ENCODE data around the gene PLD4. TPM values are rescaled to one million over a fixed set of nuclear protein-coding genes. Genes with fewer than 3 reads are reported as not detected.

The PLD4 gene
- total and polyA plus RNA-seq, 7 donors = 0.04 to 0.25 TPM; not detected in 5

DNA sequence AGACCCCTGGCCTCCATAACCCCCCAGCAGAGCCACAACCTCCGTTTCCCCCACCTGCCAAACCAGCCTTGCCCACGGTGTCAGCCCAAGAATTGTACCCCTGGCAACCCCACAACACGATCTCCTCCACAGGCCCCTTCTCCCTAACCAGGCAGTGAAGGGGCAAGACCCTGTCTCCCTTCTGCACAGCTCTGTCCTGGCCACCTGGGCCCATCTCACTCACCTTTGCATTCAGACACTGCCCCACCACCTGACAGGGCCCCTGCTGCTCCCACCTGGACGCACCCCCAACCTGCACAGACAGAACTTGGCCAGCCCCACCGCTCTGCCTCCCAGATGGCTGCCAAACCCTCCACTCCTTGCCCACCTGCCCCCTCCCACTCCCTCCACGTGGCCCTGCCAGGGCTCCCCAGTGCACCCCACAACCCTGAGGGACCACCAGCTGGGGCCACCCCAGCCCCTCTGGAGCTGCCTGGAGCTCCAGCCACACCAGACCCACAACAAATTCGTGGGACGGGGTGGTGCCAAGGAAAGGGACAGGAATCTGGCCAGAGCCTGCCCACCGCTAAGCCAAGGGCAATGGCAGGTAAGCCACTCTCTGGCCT is 41.7 kb downstream of the PLD4 start:
- Histone ChIP-seq H3K27me3 (ENCODE audit: insufficient read depth in 3 of 3, low read length in 2 of 3) (peaks cover 0 to 36% (median 11%) of the 10 kb centered on the region in 3 donors), H3K27ac (no peak overlapping the region), H3K36me3 (ENCODE audit: insufficient read depth in 1 of 2, low read depth in 1 of 2) (no peaks in the 10 kb centered on the region), H3K9me3 (no peaks in the 10 kb centered on the region), H3K4me3 (no peak overlapping the region), H3K4me1 (no peaks in the 10 kb centered on the region)
- TF ChIP-seq CTCF (IDR thresholded peaks at IDR 0.05) = no peak
- WGBS, 3 donors = 72 to 76% (median 74%) methylated on average over 9 of the region's 9 CpGs
- peak in 1 of 2 donors; percentile 39 for DNase-seq
- intact Hi-C loops (cut with DNase I) = no loop called here
- no peak for ATAC-seq

- no peak overlapping the region for H3K4me3 ChIP-seq
- DNase-seq = no peak
- TF ChIP-seq CTCF (IDR thresholded peaks at IDR 0.05) = no peak
- no peaks in the 10 kb centered on the region for H3K9me3 ChIP-seq
- WGBS, 3 donors = 31 to 37% (median 33%) methylated on average over 7 to 8 of the region's 8 CpGs
- intact Hi-C loops (cut with DNase I) = no loop called here
- H3K4me1 ChIP-seq = peaks cover 3% of the 10 kb centered on the region
- H3K36me3 ChIP-seq (ENCODE audit: insufficient read depth in 1 of 2, low read depth in 1 of 2) = no peaks in the 10 kb centered on the region
- ATAC-seq = peak in 1 of 4 donors; percentile 10
- no peak overlapping the region for H3K27ac ChIP-seq
- H3K27me3 ChIP-seq (ENCODE audit: insufficient read depth in 3 of 3, low read length in 2 of 3) = peaks cover 0 to 39% (median 11%) of the 10 kb centered on the region in 3 donors
These were observed 42.3 kb downstream of the PLD4 start for GRCh38 chr14:104966981-104967385.

- no peaks in the 10 kb centered on the region for H3K36me3 ChIP-seq (ENCODE audit: insufficient read depth in 1 of 2, low read depth in 1 of 2)
- DNase-seq (peak; percentile 63 to 68), ATAC-seq (peak in 3 of 4 donors; percentile 21 to 42 (median 29))
- no peak overlapping the region for H3K27ac ChIP-seq
- no peaks in the 10 kb centered on the region for H3K9me3 ChIP-seq
- peak overlapping the region; percentile 42 for H3K4me3 ChIP-seq
- intact Hi-C loops (cut with DNase I) = no loop called here
- peaks cover 7% of the 10 kb centered on the region for H3K4me1 ChIP-seq
- no peak for TF ChIP-seq CTCF (IDR thresholded peaks at IDR 0.05)
- peaks cover 0 to 42% (median 11%) of the 10 kb centered on the region in 3 donors for H3K27me3 ChIP-seq (ENCODE audit: insufficient read depth in 3 of 3, low read length in 2 of 3)
- WGBS, 3 donors = 8 to 14% (median 10%) methylated on average over 33 to 36 of the region's 36 CpGs
These were observed 42.9 kb downstream of the PLD4 start for GRCh38 chr14:104967386-104968152.

DNA sequence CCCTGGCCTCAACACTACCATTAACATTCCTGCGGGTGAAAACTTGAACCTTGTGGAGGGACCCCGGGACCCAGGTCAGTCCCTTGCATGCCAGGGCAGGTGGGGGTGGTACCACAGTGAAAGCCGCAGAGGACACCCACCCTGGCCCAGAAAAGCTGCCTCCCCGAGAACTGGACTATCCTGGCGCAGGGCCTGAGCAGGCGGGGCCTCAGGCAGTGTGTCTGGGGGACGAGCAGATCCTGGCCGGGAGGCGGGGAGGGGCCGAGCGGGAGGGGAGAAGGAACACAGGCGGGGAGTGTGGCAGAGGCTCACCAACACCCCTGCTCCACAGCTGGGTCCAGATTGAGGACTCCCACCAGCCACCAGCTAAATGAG is 43.5 kb downstream of the PLD4 start:
- TF ChIP-seq CTCF (IDR thresholded peaks at IDR 0.05) = no peak
- H3K4me1 ChIP-seq = peaks cover 12% of the 10 kb centered on the region
- H3K27me3 ChIP-seq (ENCODE audit: insufficient read depth in 3 of 3, low read length in 2 of 3) = peaks cover 0 to 45% (median 11%) of the 10 kb centered on the region in 3 donors
- peak in 1 of 4 donors; percentile 44 for ATAC-seq
- no peaks in the 10 kb centered on the region for H3K36me3 ChIP-seq (ENCODE audit: insufficient read depth in 1 of 2, low read depth in 1 of 2)
- H3K9me3 ChIP-seq = no peaks in the 10 kb centered on the region
- no peak overlapping the region for H3K27ac ChIP-seq
- WGBS, 3 donors = 12 to 20% (median 14%) methylated on average over 12 of the region's 12 CpGs
- intact Hi-C loops (cut with DNase I) = no loop called here
- peak overlapping the region; percentile 42 for H3K4me3 ChIP-seq
- DNase-seq = peak; percentile 83 to 86

Data from psoas muscle (tissue), 8 donors.